CD4-positive, alpha-beta T cell treated with Interleukin-2 at 100 ng/mL for 4 hours (primary cell): ENCODE measurements around the gene HTR6.
A peak's percentile ranks its signal among the peaks of the same experiment; 100 is the strongest.
"Not testable (repeated sequence)": the region's sequence is repeated elsewhere in the genome, so short reads cannot be mapped to it uniquely, and the experiment has no call there.

ENCODE experiments used
- DNase-seq: peaks from one replicate; pipeline ENCODE4 v3.0.0-alpha.2; 2020; ENCODE audit warnings: low spot score

The HTR6 gene

GRCh38 chr1:19664453-19665185 is at the start of gene HTR6:
HTR6 (plus strand) TSS chr1:19664875; CDS start chr1:19665754, 879 bp downstream.
- peak; percentile 26 for DNase-seq

GRCh38 chr1:19615438-19615837 is 49.2 kb upstream of the HTR6 start:
- no peak for DNase-seq

DNA sequence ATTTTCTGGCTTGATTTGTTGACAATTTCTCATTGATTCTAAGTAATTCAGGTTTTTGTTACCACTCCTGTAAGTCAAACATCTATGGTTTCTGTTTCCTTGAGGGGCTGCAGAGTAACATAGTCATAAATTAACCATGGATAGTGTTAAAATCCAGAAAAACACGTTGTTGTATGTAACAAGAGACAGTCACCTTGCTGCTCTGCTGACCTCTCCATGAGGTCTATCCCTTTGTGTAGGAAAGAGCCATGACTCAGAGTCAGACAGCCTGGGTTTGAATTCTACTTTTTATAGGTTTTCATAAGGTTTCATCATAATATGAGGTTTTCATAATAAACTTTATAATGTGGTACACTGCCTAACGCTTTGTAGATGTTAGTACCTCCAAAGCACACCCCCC is 48.2 kb upstream of the HTR6 start:
- no peak for DNase-seq

DNA sequence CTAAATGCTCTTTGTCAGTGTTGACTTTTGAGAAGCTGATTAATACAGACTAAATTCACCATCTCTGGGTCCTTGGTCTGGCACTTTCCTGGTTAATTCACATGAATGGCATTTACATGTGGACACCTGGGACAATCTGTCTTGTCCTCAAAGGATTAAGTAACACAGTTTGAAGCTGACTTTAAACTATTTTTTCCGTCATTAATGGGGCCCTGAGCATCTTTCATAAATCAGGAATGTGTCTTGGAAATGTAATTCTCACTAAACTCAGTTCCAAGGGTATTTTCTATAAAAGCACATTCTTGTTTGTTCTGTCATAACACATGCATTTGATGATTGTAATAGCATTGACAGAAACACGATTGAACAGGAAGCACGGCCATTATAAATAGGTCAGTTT is 47.3 kb upstream of the HTR6 start:
- no peak for DNase-seq

DNA sequence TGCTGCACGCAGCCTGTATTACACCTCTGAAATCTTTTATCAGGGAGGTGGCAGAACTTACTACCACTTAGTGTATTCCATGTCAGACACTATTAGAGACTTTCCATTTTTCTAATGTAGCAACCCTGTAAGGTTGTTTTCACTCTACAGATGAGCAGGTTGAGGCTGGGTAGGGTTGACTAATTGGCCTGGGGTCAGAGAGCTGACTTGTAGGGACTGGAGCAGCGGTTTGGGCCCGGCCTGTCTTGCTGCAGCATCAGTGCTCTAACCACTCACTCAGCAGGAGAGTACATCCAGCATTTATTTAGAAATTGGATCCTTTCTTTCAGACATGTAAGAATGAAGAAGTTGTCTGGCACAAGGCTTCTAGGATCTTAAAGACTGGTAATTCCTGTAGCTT is 46.2 kb upstream of the HTR6 start:
- no peak for DNase-seq

GRCh38 chr1:19619697-19620384 is 44.8 kb upstream of the HTR6 start:
- DNase-seq, result no peak

DNA sequence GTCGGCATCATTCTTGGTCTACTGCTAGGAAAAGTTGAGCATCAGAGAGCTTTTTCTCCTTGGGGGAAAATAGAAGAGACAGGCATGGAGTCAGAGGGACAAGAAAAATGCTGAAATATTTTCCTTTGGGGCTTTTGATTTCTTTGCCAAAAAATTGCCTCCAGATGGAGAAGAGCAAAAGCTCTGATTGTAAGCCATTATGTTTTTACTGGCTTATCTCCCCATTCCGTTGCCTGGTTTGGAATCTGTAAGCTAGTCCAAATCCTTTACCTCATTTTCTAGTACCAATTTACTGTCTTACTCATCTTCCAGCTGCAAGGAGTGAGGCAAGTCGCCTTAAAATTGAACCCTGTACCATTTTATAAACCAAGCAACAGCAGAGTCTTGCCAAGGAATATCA is 43.9 kb upstream of the HTR6 start:
- no peak for DNase-seq

DNA sequence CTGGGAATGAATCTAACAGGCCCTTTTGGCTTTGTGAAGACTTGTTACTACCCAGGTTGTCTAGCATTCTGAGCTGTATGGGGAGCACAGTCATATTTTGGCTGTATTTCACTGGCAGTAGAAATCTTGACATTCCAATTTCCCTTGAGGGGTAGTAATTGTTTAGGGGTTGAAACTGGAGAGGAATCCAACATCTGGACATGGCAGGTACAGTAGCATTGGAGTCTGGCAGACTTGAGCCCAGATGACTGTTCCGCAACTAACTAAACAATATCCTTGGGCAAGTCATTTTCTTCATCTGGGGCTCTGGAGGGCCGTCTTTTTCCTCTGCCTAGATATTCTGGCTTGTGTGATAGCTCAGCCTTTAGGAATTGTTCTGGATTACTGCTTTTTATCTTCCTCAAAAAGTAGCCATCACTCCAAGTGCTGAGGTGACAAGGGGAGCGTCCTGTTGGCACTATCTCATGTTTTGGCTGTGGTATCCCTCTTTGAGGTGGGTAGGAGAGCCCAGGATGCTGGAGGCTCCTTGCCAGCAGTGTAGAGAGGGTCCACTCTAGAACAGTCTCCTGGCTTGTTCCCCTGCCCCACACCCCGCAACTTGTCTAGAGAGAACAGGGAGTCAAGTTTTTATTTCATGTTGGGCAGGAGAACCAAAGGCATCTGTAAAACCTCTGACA is 43.3 kb upstream of the HTR6 start:
- DNase-seq, result no peak

DNA sequence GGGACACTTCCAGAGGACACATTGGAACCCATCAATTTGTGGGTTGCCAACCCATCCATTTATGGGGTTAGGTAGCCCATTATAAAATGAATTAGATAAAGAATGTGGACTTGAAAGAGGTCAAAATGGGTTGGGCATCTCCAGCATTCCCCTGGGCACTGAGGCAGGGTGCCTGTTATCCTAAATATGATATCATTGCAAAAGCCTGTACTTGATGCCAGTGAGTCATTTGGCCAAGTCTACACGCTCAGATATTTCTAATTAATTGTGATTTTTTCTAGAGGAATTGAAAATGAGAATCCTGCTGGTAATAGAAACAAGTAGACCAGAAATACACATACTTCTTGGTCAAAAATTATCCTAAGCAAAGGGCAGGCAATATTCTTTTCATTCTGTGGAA is 42.5 kb upstream of the HTR6 start:
- no peak for DNase-seq

GRCh38 chr1:19623523-19623922 is 41.2 kb upstream of the HTR6 start:
- no peak for DNase-seq

- no peak for DNase-seq
Observed at GRCh38 chr1:19625291-19625937, 39.3 kb upstream of the HTR6 start.

GRCh38 chr1:19628879-19629278 is 35.8 kb upstream of the HTR6 start:
- DNase-seq, result no peak

GRCh38 chr1:19629357-19629756 is 35.3 kb upstream of the HTR6 start:
- no peak for DNase-seq

DNA sequence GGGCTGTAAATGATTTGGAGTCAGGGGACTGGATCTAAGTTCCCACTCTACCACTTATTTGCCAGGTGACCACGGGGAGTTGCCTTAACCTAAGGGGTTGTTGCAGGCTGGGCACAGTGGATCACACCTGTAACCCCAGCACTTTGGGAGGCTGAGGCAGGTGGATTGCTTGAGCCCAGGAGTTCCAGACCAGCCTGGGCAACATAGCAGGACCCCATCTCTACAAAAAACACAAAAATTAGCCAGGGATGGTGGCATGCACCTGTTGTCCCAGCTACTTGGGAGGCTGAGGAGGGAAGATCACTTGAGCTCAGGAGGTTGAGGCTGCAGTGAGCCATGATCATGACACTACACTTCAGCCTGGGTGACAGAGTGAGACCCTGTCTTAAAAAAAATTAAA is 34.5 kb upstream of the HTR6 start:
- not testable (repeated sequence) for DNase-seq

DNA sequence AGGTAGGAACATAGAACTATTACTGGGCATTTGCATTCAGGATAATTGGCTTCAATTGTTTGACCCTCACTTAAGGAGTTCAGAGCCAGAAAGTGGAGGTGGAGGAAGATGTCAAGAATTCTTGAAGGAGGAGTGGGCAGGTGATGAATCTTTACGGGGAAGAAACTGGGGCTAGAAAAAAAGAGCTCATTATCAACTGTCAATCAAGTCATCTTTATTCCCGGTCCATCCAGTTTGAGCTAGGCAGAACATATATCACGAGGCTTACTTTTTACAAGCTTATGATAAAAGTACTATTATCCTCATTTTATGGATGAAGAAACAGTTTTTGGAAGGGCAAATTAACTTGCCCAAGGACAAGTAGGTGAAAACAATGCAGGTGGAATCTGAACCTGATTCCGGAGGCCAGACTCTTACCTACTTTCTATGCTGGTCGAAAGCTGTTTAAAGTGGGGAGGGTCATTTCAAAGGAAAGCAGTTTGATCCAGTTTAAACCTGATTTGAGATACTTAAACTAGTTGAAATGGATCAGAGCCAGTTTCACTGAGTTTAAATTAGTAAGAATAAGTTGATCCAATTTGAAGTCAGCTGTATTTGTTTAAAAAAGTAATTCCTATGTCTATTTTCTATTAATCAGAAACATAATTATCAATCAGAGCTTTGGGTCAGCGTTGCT is 33.8 kb upstream of the HTR6 start:
- no peak for DNase-seq

- DNase-seq, result no peak
Observed at GRCh38 chr1:19632211-19632610, 32.5 kb upstream of the HTR6 start.

DNA sequence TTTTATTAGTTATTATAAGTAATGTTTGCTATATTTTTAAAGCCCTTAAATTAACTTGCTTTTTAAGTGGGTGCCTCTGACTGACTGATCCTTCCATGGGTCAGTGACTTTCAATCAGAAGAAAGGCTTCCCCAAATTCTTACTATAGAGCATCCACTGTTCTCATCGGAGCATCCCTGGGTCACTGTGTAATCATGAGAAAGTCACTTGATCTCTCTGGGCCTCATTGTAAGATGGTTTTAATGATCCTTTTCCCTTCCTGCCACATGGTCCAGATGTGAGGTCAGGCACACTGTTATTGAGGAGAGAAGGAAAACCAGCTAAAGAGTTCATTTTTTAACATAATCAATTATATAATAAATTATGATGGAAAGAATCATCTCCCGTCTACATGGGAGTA is 31.6 kb upstream of the HTR6 start:
- no peak for DNase-seq

DNA sequence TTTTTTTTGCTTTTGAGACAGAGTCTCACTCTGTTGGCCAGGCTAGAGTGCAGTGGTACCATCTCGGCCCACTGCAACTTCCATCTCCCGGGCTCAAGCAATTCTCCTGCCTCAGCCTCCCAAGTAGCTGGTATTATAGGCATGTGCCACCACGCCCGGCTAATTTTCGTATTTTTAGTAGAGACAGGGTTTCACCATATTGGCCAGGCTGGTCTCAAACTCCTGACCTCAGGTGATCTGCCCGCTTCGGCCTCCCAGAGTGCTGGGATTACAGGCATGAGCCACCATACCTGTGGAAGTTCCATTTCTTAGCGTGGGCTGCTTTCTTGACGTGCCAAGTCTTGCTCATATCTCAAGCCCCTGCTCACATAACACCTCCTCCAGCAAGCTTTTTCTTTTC is 29.6 kb upstream of the HTR6 start:
- DNase-seq, result not testable (repeated sequence)

GRCh38 chr1:19635646-19636045 is 29.0 kb upstream of the HTR6 start:
- no peak for DNase-seq

GRCh38 chr1:19636065-19636464 is 28.6 kb upstream of the HTR6 start:
- no peak for DNase-seq

DNA sequence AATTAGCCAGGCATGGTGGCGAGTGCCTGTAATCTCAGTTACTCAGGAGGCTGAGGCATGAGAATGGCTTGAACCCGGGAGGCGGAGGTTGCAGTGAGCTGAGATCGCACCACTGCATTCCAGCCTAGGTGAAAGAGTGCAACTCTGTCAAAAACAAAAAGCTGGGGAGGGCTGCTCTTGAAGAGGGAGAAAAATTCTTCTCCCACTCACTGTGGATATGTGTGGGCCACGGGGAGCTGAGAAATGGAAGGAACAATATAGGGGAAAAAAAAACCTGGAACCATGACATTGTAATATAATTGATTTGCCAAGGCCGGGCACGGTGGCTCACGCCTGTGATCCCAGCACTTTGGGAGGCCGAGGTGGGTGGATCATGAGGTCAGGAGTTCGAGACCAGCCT is 27.9 kb upstream of the HTR6 start:
- DNase-seq, result not testable (repeated sequence)

GRCh38 chr1:19637606-19638005 is 27.1 kb upstream of the HTR6 start:
- no peak for DNase-seq
